ENCODE results near the gene RAB36. TPM values are rescaled to one million over a fixed set of nuclear protein-coding genes. Genes with fewer than 3 reads are reported as not detected.

The RAB36 gene
- total RNA-seq, 1 donor, result 5.6 TPM

DNA sequence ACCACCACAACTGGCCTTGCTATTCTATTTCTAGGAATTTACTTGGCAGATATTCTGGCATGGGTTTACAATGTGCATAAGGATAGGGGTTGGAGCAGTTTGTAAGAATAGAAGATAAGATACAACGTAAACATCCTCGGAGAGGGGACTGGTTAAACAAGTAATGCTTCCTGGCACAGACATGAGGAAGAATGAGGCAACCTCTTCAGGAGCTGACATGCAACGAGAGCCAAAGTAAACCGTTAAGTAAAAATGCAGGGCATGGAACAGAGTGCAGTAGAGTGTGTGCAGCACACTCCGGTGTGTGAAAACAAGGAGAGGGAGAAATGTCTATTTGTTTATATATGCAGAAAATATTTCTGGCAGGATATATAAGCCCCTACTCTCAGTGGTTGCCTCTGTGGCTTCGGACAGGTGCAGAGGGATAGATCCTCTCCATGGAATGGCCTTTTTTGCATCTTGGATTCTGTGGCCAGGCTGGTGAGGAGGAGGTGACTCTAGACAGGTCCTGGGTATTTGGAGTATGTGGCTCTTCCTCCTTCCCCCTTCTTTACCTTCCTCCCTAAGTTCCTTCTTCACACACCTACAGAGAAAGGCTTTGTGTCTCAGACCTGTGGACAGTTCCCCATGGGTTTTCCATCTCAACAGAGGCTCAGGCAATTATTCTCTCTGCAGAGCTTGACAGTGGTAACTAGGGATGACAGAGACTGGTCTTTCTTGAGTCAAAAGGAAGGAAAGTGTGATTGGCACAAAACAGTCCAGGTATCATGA lies 2.5 kb downstream of the RAB36 start:
- TF ChIP-seq, protein P1, sequence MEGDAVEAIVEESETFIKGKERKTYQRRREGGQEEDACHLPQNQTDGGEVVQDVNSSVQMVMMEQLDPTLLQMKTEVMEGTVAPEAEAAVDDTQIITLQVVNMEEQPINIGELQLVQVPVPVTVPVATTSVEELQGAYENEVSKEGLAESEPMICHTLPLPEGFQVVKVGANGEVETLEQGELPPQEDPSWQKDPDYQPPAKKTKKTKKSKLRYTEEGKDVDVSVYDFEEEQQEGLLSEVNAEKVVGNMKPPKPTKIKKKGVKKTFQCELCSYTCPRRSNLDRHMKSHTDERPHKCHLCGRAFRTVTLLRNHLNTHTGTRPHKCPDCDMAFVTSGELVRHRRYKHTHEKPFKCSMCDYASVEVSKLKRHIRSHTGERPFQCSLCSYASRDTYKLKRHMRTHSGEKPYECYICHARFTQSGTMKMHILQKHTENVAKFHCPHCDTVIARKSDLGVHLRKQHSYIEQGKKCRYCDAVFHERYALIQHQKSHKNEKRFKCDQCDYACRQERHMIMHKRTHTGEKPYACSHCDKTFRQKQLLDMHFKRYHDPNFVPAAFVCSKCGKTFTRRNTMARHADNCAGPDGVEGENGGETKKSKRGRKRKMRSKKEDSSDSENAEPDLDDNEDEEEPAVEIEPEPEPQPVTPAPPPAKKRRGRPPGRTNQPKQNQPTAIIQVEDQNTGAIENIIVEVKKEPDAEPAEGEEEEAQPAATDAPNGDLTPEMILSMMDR (IDR thresholded peaks at IDR 0.05; ENCODE audit: insufficient read depth, low read depth, low read length), result no peak
- DNase-seq (ENCODE audit: low read depth), result peak; percentile 83

DNA sequence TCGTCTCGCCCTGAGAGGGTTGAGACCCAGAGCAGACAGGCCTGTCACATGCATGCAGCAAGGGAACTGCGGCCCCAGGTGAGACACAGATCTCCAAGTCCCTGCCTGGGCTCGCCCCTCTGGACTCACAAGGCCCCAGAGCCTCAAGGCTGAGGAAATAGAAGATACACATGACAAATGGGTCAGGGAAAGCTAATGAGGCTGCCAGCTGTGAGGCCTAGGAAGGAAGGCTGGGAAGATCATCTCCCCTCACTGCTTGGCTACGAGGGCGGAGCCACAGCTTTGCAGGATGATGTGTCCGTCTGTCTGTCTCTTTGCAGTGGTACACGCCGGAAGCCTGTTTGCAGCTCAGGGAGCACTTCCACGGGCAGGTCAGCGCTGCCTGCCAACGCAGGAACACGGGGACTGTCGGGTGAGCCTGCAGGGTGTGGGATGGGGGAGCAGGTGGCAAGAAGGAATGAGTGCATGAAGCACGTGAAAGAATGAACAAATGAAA lies 4.5 kb downstream of the RAB36 start:
- TF ChIP-seq, protein P1 (IDR thresholded peaks at IDR 0.05; ENCODE audit: insufficient read depth, low read depth, low read length), result no peak
- no peak for DNase-seq (ENCODE audit: low read depth)
- no peak overlapping the region for H3K4me3 ChIP-seq (ENCODE audit: low read depth, low read length)

More for the DNA sequence above, 2.5 kb downstream of the RAB36 start:
- no peak overlapping the region for H3K4me3 ChIP-seq (ENCODE audit: low read depth, low read length)

GRCh38 chr22:23150762-23151161 lies 5.5 kb downstream of the RAB36 start:
- no peak for DNase-seq (ENCODE audit: low read depth)
- no peak overlapping the region for H3K4me3 ChIP-seq (ENCODE audit: low read depth, low read length)
- TF ChIP-seq, protein P1 (IDR thresholded peaks at IDR 0.05; ENCODE audit: insufficient read depth, low read depth, low read length), result no peak

GRCh38 chr22:23151827-23152226 lies 6.5 kb downstream of the RAB36 start:
- H3K4me3 ChIP-seq (ENCODE audit: low read depth, low read length), result no peak overlapping the region
- no peak for DNase-seq (ENCODE audit: low read depth)
- TF ChIP-seq, protein P1 (IDR thresholded peaks at IDR 0.05; ENCODE audit: insufficient read depth, low read depth, low read length), result no peak

GRCh38 chr22:23152238-23153114 lies 7.2 kb downstream of the RAB36 start:
- no peak overlapping the region for H3K4me3 ChIP-seq (ENCODE audit: low read depth, low read length)
- no peak for DNase-seq (ENCODE audit: low read depth)
- TF ChIP-seq, protein P1 (IDR thresholded peaks at IDR 0.05; ENCODE audit: insufficient read depth, low read depth, low read length), result no peak

DNA sequence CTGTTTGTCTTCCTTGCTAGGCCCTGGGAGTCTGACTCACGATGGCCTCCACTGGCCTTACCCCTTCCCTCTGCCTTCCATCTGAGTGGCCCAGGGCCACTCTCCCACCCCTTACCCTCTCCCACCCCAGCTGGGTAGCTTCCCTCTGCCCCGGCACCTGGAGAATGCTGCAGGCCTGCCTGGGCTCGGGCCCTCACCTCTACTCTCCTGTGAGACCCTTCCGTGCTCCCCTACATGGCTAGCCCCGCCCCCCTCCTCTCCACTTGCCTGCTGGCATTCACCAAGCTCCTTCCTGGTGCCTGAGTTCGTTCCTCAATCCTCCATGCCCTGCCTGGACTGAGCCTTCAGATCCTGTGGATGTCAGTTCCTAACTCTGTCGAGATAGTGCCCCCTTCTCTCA lies 8.7 kb downstream of the RAB36 start:
- no peak for DNase-seq (ENCODE audit: low read depth)
- TF ChIP-seq, protein P1 (IDR thresholded peaks at IDR 0.05; ENCODE audit: insufficient read depth, low read depth, low read length), result no peak
- no peak overlapping the region for H3K4me3 ChIP-seq (ENCODE audit: low read depth, low read length)

Measured in fibroblast of villous mesenchyme (primary cell).